IPS DF 4.7 (cell line): ENCODE data around the gene EHMT1.
"Not testable (repeated sequence)": the region's sequence is repeated elsewhere in the genome, so short reads cannot be mapped to it uniquely, and the experiment has no call there.

Experiments used
- DNase-seq: peaks from one replicate; pipeline ENCODE4 v3.0.0-alpha.2; 2013; ENCODE audit warnings: low spot score; ENCODE audit errors: extremely low read depth

Gene EHMT1

GRCh38 chr9:137716694-137717287 lies 98.0 kb downstream of the EHMT1 start:
- no peak for DNase-seq

DNA sequence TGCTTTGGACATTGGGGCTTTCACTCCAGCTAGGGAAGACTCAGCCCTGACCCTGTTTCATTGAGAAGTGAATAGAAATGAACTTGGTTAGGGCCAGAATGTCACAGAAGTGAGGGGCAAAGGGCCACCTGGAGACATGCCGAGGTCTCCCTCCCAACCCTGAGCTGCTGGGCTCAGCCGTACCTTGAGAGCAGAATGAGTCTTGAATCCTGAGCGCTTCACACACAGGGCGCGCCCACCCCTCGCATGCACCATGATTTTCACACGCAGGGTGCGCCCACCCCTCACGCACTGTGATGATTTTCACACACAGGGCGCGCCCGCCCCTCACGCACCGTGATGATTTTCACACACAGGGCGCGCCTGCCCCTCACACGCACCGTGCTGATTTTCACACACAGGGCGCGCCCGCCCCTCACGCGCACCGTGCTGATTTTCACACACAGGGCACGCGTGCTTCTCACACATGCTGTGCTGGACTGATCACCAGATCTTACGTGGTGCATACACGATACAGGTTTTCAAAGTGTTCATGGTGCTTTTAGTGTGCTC lies 99.0 kb downstream of the EHMT1 start:
- DNase-seq = no peak

DNA sequence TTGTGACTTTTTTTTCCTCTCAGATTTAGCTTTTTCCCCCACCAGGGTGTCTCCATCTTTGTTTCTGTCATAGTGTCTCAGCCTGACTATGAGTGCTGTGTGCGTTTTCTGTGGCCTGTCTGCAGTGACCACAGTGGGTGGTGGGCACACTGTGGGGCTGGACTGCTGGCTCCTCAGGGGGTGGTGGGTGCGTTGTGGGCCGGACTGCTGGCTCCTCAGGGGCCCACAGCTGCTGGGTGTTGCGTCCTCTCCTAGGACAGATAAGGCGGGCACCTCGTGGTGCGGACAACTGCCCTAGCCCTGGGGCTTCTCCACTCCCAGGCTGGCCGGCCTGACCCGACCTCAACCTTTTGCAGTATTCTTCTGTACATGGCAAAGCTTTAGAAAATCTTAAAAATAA lies 100.4 kb downstream of the EHMT1 start:
- DNase-seq = no peak

DNA sequence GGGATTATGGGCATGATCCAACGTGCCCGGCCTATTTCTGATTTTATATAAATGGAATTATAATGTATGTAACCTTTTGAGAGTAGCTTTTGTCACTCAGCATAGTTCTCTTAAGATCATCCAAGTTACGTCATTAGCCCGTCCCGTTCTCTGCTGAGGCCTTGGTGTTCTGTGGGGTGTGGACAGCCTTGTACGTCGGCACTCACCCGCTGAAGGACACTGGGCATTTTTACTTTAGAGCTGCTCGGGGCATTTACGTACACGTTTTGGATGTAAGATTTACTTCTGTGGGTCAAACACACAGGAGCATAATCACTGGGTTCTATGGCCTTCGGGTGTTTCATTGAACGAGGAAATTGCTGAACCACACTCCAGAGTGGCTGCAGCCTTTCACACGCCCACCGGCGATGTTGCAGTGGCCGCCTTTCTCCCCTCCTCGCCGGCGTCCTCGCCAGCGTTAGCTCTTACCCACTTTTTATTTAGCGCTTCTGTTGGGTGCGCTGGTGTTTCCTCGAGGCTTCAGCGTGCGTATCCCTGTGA lies 101.8 kb downstream of the EHMT1 start:
- DNase-seq = no peak

GRCh38 chr9:137721479-137721878 lies 102.7 kb downstream of the EHMT1 start:
- DNase-seq = no peak

DNA sequence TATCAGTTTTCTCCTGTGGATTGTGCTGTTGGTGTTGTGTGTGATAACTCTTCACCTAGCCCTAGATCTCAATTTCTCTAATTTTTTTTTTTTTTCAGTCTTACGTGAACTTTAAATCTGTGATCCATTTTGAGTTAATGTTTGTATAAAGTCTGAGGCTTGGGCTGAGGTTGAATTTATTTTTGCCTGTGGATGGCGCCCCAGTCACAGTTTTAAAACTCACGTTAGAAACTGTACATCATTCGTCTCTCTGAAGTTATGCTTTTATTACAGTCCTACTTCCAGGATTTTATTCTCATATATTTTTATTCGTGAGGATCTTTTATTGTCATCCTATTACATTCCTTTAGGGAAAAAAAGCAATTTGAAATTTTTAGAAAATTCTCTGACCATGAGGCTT lies 103.1 kb downstream of the EHMT1 start:
- no peak for DNase-seq

DNA sequence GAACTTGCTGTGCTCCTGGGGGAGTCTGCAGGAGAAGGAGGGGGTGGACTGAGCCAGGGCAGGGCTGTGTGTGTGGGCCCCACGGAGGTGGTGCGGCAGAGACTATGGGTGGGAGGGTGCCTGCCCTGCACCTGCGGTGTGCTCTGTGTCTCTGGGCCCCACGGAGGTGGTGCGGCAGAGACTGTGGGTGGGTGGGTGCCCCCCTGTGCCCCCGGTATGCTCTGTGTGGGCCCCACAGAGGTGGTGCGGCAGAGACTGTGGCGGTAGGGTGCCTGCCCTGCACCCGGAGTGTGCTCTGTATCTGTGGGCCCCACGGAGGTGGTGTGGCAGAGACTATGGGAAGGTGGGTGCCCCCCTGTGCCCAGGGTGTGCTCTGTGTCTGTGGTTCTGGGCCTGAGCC lies 103.7 kb downstream of the EHMT1 start:
- no peak for DNase-seq

GRCh38 chr9:137723356-137723755 lies 104.6 kb downstream of the EHMT1 start:
- not testable (repeated sequence) for DNase-seq

DNA sequence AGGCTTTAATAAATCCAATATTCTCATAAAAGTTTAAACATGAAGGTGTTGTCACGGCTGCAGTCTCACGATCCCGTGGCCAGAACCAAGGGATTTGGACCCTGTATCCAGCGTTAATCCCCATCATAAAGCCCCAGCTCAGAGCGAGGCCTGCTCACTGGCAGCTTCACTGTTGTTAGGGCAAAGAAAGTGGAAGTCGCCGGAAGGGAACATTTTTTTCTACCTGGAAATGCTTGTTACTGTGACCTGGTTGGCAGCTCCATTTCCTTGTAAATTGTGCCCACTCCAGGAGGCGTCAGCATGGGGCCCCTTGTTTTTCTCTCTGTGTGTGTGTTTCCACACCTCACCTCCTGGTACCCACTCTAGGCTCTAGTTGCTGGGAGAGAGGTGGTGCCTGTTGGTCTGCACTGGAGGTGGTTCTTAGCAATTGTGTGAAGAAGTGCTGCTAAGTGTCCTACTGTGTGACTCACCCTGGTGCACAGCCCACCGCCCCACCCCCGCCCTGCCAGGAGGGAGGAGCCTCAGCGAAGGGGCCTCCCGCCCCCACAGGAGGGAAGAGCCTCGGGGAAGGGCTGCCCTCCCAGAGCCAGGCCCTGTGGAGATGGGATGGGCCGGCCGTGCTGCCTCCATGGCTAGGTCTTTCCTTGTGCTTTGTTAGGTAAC lies 105.1 kb downstream of the EHMT1 start:
- no peak for DNase-seq

DNA sequence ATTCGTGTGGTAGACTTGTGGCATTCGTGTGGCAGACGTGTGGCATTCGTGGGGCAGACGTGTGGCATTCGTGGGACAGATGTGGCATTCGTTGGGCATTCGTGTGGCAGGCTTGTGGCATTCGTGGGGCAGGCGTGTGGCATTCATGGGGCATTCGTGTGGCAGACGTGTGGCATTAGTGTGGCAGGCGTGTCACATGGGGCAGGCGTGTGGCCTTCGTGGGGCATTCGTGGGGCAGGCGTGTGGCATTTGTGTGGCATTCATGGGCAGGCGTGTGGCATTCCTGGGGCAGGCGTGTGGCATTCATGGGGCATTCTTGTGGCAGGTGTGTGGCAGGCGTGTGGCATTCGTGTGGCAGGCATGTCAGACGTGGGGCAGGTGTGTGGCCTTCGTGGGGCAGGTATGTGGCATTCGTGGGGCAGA lies 106.0 kb downstream of the EHMT1 start:
- DNase-seq = no peak

DNA sequence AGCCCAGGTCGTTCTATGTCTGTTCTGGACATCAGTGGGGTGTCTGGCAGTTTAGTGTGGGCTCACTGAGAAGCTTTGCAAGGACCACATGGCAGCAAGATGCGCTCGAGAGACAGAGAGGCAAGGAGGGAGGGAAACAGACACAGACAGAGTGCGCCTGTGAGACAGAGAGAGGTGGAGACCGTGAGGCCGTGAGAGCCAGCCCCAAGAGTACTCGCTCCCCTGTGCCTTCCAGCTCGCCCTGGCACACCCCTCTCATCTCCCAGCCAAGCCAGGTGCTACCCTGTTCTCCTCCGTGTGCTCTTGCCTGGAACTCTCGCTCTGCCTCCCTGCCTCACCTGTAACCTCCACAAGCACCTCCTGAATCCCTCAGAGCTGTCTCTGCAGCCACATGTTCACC lies 106.8 kb downstream of the EHMT1 start:
- DNase-seq = no peak

DNA sequence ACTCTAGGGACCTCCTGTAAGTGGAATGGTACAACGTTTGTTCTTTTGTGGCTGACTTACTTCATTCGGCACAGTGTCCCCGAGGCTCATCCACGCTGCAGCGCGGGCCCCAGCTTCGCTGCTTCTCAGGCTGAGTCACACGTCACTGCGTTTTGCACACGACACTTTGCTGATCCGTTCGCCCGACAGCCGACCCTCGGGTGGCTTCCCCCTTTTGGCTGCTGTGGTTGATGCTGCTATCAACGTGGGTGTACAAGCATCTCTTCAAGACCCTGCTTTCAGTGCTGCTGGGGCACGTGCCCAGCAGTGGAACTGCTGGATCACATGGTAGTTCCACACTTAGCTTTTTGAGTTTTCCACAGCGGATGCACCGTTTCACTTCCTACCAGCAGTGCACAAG lies 107.5 kb downstream of the EHMT1 start:
- DNase-seq = not testable (repeated sequence)

GRCh38 chr9:137726764-137727163 lies 108.0 kb downstream of the EHMT1 start:
- DNase-seq = no peak

DNA sequence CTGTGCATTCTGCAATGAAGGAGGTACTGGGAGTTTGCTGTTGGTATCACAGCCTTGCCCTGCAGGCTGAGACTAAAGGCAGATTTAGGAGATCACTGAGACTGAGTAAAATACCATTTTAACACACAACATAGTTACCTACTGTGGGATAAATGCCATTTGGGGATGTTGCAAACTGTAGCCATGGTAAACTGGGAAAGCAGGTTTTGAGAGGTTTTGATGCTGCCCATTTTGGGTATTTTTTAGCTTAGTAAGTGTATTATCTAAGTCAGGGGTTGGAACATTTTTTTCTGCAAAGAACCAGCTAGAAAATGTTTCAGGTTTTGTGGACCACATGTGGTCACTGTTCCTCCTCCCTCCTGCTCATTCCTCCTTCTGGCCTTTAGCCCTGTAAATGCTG lies 108.9 kb downstream of the EHMT1 start:
- DNase-seq = no peak

DNA sequence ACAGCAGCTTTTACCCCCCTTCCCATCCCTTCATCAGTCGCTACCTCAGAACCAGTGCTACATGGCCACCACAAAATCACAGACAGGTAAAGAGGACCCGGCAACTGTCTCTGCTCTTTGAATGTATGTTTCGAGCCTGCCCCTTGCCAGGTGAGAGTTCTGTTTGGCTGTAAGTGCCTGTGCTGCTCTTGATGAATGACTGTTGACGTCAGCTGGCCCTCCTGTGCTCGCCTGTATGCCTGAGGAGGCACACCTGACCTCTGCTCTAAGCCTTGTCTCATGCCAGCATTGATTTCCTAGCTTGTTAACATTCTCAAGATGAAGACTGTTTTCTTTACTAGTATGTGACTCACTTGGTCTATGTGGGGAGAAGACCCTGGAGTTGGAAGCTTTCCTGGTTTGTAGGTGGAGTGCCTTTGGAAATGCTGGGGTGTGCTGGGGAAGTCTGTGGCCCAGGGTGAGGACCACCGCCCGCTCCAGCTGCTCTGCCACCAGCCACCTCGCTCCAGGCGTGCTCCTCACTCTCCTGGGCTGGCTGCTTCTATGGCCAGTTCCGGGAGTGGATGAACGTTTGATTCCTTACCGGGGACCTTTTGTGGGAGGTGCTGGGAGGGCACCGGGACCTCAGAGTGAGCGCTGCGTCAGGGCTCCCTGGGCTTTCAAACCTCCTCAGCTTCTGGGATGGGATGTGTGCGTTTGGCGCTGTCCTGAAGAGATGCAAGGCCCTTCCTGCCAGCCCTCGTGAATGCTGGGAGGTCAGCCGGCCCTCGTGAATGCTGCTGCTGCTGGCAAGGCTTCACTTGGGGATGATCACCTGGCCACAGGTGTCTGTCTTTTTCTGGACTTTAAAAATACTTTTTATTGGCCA lies 109.9 kb downstream of the EHMT1 start:
- no peak for DNase-seq

- DNase-seq = no peak
Measured at GRCh38 chr9:137731216-137731946, 112.6 kb downstream of the EHMT1 start.

- no peak for DNase-seq
Measured at GRCh38 chr9:137731947-137732813, 113.4 kb downstream of the EHMT1 start.

DNA sequence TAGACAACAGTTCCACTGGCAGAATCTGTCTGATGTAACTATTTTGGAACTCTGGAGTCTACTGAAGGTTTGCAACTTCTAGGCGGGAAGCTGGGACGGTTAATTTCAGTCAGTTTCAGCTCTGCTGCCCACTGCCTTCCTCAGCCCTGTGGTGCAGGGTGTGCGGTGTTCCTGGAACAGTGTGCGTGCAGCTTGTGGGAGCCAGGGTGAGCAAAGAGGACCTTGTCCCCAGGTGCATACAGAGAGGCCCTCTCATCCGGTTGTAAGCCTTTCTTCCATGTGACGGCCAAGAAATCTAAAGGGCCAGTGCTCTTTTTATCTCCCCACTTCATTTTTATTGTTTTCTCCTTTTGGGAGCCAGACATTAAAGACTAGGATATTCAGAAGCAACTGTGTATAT lies 114.6 kb downstream of the EHMT1 start:
- DNase-seq = no peak

DNA sequence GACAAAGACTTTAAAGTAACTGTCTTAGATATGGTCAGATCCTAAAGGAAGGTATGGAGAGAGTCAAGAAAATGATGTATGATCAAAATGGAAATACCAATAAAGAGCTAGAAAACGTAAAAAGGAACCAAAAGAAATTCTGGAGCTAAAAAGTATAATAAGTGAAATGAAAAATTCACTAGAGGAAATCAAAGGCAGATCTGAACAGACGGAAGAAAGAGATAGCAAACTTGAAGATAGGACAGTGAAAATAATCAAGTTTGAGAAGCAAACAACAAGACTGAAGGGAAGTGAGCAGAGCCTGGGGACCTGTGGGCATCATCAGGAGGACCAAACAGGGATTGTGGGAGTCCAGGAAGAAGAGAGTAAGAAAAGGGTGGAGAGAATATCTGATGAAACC lies 115.4 kb downstream of the EHMT1 start:
- DNase-seq = no peak

- DNase-seq = not testable (repeated sequence)
Measured at GRCh38 chr9:137738182-137738696, 119.4 kb downstream of the EHMT1 start.
